ENCODE results near the gene EDDM3A.

DNA sequence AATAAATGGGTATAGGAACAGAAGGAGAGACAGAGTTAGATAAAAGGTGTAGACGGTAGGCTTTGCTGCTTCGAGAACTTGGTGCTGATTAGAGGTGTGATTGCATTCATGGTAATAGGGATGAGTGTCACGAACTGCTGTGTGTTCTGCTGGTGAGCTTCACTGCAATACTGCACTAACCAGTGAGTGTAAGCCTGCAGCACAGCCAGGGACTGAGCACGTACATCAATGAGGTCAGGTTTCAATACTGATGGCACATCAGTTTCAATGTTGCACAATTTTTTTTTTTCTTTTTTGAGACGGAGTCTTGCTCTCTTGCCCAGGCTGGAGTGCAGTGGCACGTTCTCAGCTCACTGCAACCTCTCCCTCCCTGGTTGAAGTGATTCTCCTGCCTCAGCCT lies 24.9 kb upstream of the EDDM3A start:
- TF ChIP-seq CREB1 (IDR thresholded peaks at IDR 0.05; ENCODE audit: low read depth) (no peak), EGR1 (IDR thresholded peaks at IDR 0.05) (no peak), TAF1 (IDR thresholded peaks at IDR 0.05; ENCODE audit: low read depth) (no peak), YY1 (IDR thresholded peaks at IDR 0.05; ENCODE audit: low read depth) (no peak)
